HCT116 (cell line): ENCODE data around the gene HSPB3. TPM values are rescaled to one million over a fixed set of nuclear protein-coding genes. Genes with fewer than 3 reads are reported as not detected.

Experiments used
- ATAC-seq: fragments of 200-7000 bp; cut with Tn5 transposase; 2 replicates; pipeline ENCODE4 v1.9.1; 2020; ENCODE audit warnings: mild to moderate bottlenecking, moderate library complexity
- BruUV-seq: library from RNA; stranded (reverse); fragments of 400-500 nt; replicated peaks from 2 replicates; lab custom pipeline; 2021; lab: Mats Ljungman, UMichigan
- CTCF ChIA-PET: fragments of 300-600 bp; sonication (Branson Sonifier 250); formaldehyde crosslinking; loops from one replicate; lab custom pipeline; 2021; ENCODE audit warnings: antibody characterized with exemption; lab: Charles Lee
- POLR2A ChIA-PET: fragments of 300-600, 350-600 bp; sonication (Branson Sonifier 250); formaldehyde crosslinking; loops from one replicate; lab custom pipeline; 2021; ENCODE audit warnings: antibody characterized with exemption; lab: Charles Lee
- RAD21 ChIA-PET, 2 experiments: fragments of 300-600 bp; sonication (Branson Sonifier 250); formaldehyde crosslinking; loops; one replicate each; lab custom pipeline; 2023; ENCODE audit warnings: low total read pairs in 2 of 2; ENCODE audit not compliant: uncharacterized antibody in 2 of 2, unreplicated experiment in 2 of 2, low non-redundant PET in 1 of 2; lab: Charles Lee
- DNase-seq: peaks from one replicate; pipeline ENCODE4 v3.0.0-alpha.2; 2010; ENCODE audit warnings: low read depth, low spot score
- H2AFZ ChIP-seq: fragments of 200-600 bp; shearing (Covaris generic), sonication (generic); 2 replicates; pipeline ENCODE4 v1.6.1; 2017; ENCODE audit warnings: low read depth, mixed run types, mixed read lengths, antibody characterized with exemption, low read length; ENCODE audit not compliant: poor library complexity, severe bottlenecking
- H3K27ac ChIP-seq: 2 replicates; pipeline ENCODE4 v1.5.1; 2012; ENCODE audit warnings: low read depth, low read length
- H3K27me3 ChIP-seq: fragments of 200-600 bp; sonication (generic); 2 replicates; pipeline ENCODE4 v1.6.1; 2016; ENCODE audit warnings: mixed run types, low read length, mixed read lengths; ENCODE audit not compliant: insufficient read depth
- H3K36me3 ChIP-seq, 2 experiments: fragments of 200-500 bp in 1 of 2; fragments of 200-600 bp in 1 of 2; sonication (Bioruptor generic) in 1 of 2; sonication (generic) in 1 of 2; 2 replicates each; pipeline versions ENCODE4 v1.5.1 to v1.6.1; 2014 to 2016; ENCODE audit warnings: low read length in 2 of 2, inconsistent platforms in 1 of 2, mixed read lengths in 1 of 2, mixed run types in 1 of 2; ENCODE audit not compliant: insufficient read depth in 2 of 2, control insufficient read depth in 1 of 2
- H3K4me1 ChIP-seq, 2 experiments: fragments of 200-600 bp in 1 of 2; sonication (generic) in 1 of 2; 2 replicates each; pipeline versions ENCODE4 v1.5.1 to v1.6.1; 2012 to 2017; ENCODE audit warnings: low read length in 2 of 2, inconsistent platforms in 1 of 2, mild to moderate bottlenecking in 1 of 2, mixed read lengths in 1 of 2, mixed run types in 1 of 2, moderate library complexity in 1 of 2; ENCODE audit not compliant: insufficient read depth in 2 of 2, control insufficient read depth in 1 of 2
- H3K4me2 ChIP-seq: fragments of 200-600 bp; sonication (generic); 2 replicates; pipeline ENCODE4 v1.6.1; 2017; ENCODE audit warnings: mixed run types, low read length, mixed read lengths
- H3K4me3 ChIP-seq, 2 experiments: fragments of 200-600 bp in 1 of 2; sonication (generic) in 1 of 2; replicated peaks in 1 of 2; 2 replicates each; pipeline ENCODE4 v1.5.1; 2011 to 2016; ENCODE audit warnings: low read length in 2 of 2, control low read depth in 1 of 2, low read depth in 1 of 2, mild to moderate bottlenecking in 1 of 2, mixed read lengths in 1 of 2, mixed run types in 1 of 2
- H3K79me2 ChIP-seq: fragments of 200-600 bp; sonication (generic); 2 replicates; pipeline ENCODE4 v1.6.1; 2017; ENCODE audit warnings: mild to moderate bottlenecking, mixed run types, low read length, moderate library complexity, mixed read lengths; ENCODE audit not compliant: insufficient read depth
- H3K9ac ChIP-seq: fragments of 200-600 bp; sonication (generic); 2 replicates; pipeline ENCODE4 v1.6.1; 2016; ENCODE audit warnings: low read length, mixed read lengths
- H3K9me2 ChIP-seq: fragments of 200-600 bp; sonication (generic), shearing (Covaris generic); 2 replicates; pipeline ENCODE4 v1.6.1; 2017; ENCODE audit warnings: mixed run types, mild to moderate bottlenecking, moderate library complexity; ENCODE audit not compliant: insufficient read depth
- H3K9me3 ChIP-seq, 2 experiments: fragments of 200-500 bp in 1 of 2; fragments of 200-600 bp in 1 of 2; sonication (Bioruptor generic) in 1 of 2; sonication (generic) in 1 of 2; 2 replicates each; pipeline ENCODE4 v1.6.1; 2014 to 2017; ENCODE audit warnings: low read length in 2 of 2, mixed read lengths in 2 of 2, inconsistent platforms in 1 of 2, low read depth in 1 of 2, mild to moderate bottlenecking in 1 of 2, mixed run types in 1 of 2, moderate library complexity in 1 of 2; ENCODE audit not compliant: control insufficient read depth in 1 of 2, insufficient read depth in 1 of 2
- H4K20me1 ChIP-seq: fragments of 200-600 bp; sonication (generic), shearing (Covaris generic); 2 replicates; pipeline ENCODE4 v1.6.1; 2017; ENCODE audit warnings: mixed run types, mild to moderate bottlenecking, moderate library complexity; ENCODE audit not compliant: insufficient read depth
- CBX3 ChIP-seq: IDR thresholded peaks from 2 replicates; pipeline ENCODE4 v1.6.1; 2012; ENCODE audit warnings: low read depth
- CEBPB ChIP-seq: IDR thresholded peaks from 2 replicates; pipeline ENCODE4 v1.6.1; 2012; ENCODE audit warnings: low read depth
- CTCF ChIP-seq, 3 experiments: fragments of 200-600 bp in 1 of 3; sonication (generic) in 1 of 3; IDR thresholded peaks in 2 of 3; conservative IDR thresholded peaks in 1 of 3; 2 replicates each; pipeline ENCODE4 v1.5.1; 2012 to 2017; ENCODE audit warnings: low read depth in 2 of 3, low read length in 2 of 3, antibody characterized with exemption in 1 of 3, borderline replicate concordance in 1 of 3, control low read depth in 1 of 3, mild to moderate bottlenecking in 1 of 3, mixed read lengths in 1 of 3, mixed run types in 1 of 3, moderate library complexity in 1 of 3; ENCODE audit not compliant: insufficient read depth in 1 of 3
- EGR1 ChIP-seq: IDR thresholded peaks from 2 replicates; pipeline ENCODE4 v1.6.1; 2012; ENCODE audit warnings: low read depth
- ELF1 ChIP-seq: IDR thresholded peaks from 2 replicates; pipeline ENCODE4 v1.6.1; 2012; ENCODE audit warnings: low read depth, borderline replicate concordance
- EZH2phosphoT487 ChIP-seq: fragments of 200-600 bp; IDR thresholded peaks from 2 replicates; pipeline ENCODE4 v1.6.1; 2018; ENCODE audit warnings: antibody characterized with exemption, borderline replicate concordance
- JUND ChIP-seq: IDR thresholded peaks from 2 replicates; pipeline ENCODE4 v1.6.1; 2012
- POLR2AphosphoS5 ChIP-seq: IDR thresholded peaks from 2 replicates; pipeline ENCODE4 v1.6.1; 2011; ENCODE audit warnings: mild to moderate bottlenecking, low read depth, low read length, moderate library complexity
- SIN3A ChIP-seq: IDR thresholded peaks from 2 replicates; pipeline ENCODE4 v1.6.1; 2012; ENCODE audit warnings: low read depth
- SRF ChIP-seq: IDR thresholded peaks from 2 replicates; pipeline ENCODE4 v1.6.1; 2012; ENCODE audit warnings: low read depth
- TCF7L2 ChIP-seq: IDR thresholded peaks from 2 replicates; pipeline ENCODE4 v1.7.0; 2011; ENCODE audit warnings: borderline replicate concordance, inconsistent platforms; ENCODE audit not compliant: insufficient read depth, insufficient read length; ENCODE audit errors: extremely low read depth
- intact Hi-C: fragments of 100-400 bp; cut with micrococcal nuclease; formaldehyde crosslinking; loops from 2 replicates; pipeline ENCODE4 v1.10.0; 2022
- total RNA-seq: library from RNA; stranded (reverse); gene quantifications from one replicate; pipeline ENCODE4 v1.2.1, GENCODE V29; 2021; ENCODE audit not compliant: unreplicated experiment
- TF ChIP-seq, protein P1 (sequence below): IDR thresholded peaks from 2 replicates; pipeline ENCODE4 v1.6.1; 2012
- TF ChIP-seq, protein P2 (sequence below): IDR thresholded peaks from 2 replicates; pipeline ENCODE4 v1.6.1; 2012; ENCODE audit warnings: low read depth

HSPB3 gene
- total RNA-seq, 1 experiment from 2014 or later: not detected

DNA sequence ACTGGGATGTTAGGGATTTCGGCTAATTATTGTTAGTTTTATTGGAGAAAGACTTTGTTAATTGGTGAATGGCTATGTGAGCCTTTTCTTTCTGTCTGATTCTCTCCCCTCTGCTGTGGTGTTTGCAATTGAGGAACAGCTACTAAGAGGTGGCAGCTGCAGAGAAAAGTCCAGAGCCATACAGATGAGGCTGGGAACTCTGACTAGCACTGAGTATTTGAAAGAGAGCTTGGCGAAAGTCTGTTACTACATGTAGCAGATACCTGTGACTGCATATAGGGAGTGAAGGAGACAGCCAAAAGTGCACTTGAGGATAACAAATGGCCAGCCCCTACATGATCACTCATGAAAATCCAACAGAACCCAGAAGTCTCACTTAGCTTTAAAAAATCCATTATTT is 44.3 kb upstream of the HSPB3 start:
- no peak for DNase-seq
- no peak overlapping the region for H3K9ac ChIP-seq
- no peak for TF ChIP-seq ELF1
- TF ChIP-seq, protein P1, sequence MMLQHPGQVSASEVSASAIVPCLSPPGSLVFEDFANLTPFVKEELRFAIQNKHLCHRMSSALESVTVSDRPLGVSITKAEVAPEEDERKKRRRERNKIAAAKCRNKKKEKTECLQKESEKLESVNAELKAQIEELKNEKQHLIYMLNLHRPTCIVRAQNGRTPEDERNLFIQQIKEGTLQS: no peak
- H3K27ac ChIP-seq: no peak overlapping the region
- no peak overlapping the region for H3K4me2 ChIP-seq
- no peaks in the 10 kb centered on the region for H3K9me3 ChIP-seq
- ATAC-seq: no peak
- no peak overlapping the region for H2AFZ ChIP-seq
- H3K36me3 ChIP-seq: no peaks in the 10 kb centered on the region
- ChIA-PET RAD21 (no interaction called here), CTCF (interaction anchor here (4.1 kb wide), 1 partner anchor 8 kb away, joined by 20 read pairs; no protein-coding TSS in a partner anchor), POLR2A (interaction anchor here (1.5 kb wide), 1 partner anchor 9 kb away, joined by 4 read pairs; no protein-coding TSS in a partner anchor)
- no peak overlapping the region for H3K4me3 ChIP-seq
- H4K20me1 ChIP-seq: no peaks in the 10 kb centered on the region
- no peaks in the 10 kb centered on the region for H3K79me2 ChIP-seq
- no peaks in the 10 kb centered on the region for H3K9me2 ChIP-seq
- H3K27me3 ChIP-seq: no peaks in the 10 kb centered on the region
- intact Hi-C loops: loop anchor here (10.0 kb wide), 1 partner anchor 96 kb away; the partner anchor contains the start of gene ARL15
- no TSS peak for BruUV-seq
- H3K4me1 ChIP-seq: peaks cover 0 to 5% of the 10 kb centered on the region in 2 experiments; a peak in 1 of 4 replicates

DNA sequence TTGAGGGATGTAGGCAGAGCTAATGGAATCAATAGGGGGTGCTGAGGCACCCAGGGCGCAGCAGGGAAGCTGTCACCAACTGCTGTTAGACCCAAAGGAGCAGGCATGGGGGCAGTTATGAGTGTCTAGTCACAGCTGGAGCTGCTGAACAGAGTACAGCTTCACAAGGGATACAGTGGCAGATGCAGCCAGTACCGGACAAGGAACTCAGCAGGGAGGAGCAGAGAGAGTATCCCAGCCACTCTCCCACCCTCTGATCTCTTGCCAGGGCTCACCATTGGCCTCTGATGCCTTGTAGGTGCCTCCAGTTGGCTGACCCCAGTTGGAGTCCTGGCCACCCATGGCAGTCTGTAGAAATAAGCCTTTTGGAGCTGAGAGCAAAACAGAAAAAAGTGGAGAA is 42.6 kb upstream of the HSPB3 start:
- H4K20me1 ChIP-seq: no peaks in the 10 kb centered on the region
- intact Hi-C loops: loop anchor here (10.0 kb wide), 1 partner anchor 98 kb away; the partner anchor contains the start of gene ARL15
- H3K27me3 ChIP-seq: no peaks in the 10 kb centered on the region
- no peak overlapping the region for H3K4me3 ChIP-seq
- H3K36me3 ChIP-seq: no peaks in the 10 kb centered on the region
- no TSS peak for BruUV-seq
- H3K9me2 ChIP-seq: no peaks in the 10 kb centered on the region
- H3K79me2 ChIP-seq: no peaks in the 10 kb centered on the region
- H3K4me1 ChIP-seq: peaks cover 0 to 5% of the 10 kb centered on the region in 2 experiments; a peak in 1 of 4 replicates
- no peak overlapping the region for H2AFZ ChIP-seq
- DNase-seq: no peak
- ChIA-PET POLR2A (no interaction called here), CTCF (interaction anchor here (2.3 kb wide), 1 partner anchor 169 kb away, joined by 7 read pairs; no protein-coding TSS in a partner anchor), RAD21 (no interaction called here)
- H3K9ac ChIP-seq: no peak overlapping the region
- H3K27ac ChIP-seq: no peak overlapping the region
- no peak overlapping the region for H3K4me2 ChIP-seq
- H3K9me3 ChIP-seq: no peaks in the 10 kb centered on the region
- no peak for ATAC-seq
- TF ChIP-seq TCF7L2 (no peak), CTCF (IDR thresholded peaks at IDR 0.05 in 2 of 3, conservative IDR thresholded peaks at IDR 0.05 in 1 of 3; ENCODE audit: borderline replicate concordance in 1 of 3, insufficient read depth in 1 of 3, low read depth in 2 of 3, low read length in 2 of 3) (no peak), POLR2AphosphoS5 (no peak), JUND (no peak), EZH2phosphoT487 (no peak), EGR1 (no peak), CEBPB (no peak), SIN3A (no peak), SRF (no peak), CBX3 (no peak), ELF1 (no peak)
- TF ChIP-seq, protein P2, sequence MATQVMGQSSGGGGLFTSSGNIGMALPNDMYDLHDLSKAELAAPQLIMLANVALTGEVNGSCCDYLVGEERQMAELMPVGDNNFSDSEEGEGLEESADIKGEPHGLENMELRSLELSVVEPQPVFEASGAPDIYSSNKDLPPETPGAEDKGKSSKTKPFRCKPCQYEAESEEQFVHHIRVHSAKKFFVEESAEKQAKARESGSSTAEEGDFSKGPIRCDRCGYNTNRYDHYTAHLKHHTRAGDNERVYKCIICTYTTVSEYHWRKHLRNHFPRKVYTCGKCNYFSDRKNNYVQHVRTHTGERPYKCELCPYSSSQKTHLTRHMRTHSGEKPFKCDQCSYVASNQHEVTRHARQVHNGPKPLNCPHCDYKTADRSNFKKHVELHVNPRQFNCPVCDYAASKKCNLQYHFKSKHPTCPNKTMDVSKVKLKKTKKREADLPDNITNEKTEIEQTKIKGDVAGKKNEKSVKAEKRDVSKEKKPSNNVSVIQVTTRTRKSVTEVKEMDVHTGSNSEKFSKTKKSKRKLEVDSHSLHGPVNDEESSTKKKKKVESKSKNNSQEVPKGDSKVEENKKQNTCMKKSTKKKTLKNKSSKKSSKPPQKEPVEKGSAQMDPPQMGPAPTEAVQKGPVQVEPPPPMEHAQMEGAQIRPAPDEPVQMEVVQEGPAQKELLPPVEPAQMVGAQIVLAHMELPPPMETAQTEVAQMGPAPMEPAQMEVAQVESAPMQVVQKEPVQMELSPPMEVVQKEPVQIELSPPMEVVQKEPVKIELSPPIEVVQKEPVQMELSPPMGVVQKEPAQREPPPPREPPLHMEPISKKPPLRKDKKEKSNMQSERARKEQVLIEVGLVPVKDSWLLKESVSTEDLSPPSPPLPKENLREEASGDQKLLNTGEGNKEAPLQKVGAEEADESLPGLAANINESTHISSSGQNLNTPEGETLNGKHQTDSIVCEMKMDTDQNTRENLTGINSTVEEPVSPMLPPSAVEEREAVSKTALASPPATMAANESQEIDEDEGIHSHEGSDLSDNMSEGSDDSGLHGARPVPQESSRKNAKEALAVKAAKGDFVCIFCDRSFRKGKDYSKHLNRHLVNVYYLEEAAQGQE: no peak
- TF ChIP-seq, protein P1: no peak
